ENCODE data around the gene DOK6.

DNA sequence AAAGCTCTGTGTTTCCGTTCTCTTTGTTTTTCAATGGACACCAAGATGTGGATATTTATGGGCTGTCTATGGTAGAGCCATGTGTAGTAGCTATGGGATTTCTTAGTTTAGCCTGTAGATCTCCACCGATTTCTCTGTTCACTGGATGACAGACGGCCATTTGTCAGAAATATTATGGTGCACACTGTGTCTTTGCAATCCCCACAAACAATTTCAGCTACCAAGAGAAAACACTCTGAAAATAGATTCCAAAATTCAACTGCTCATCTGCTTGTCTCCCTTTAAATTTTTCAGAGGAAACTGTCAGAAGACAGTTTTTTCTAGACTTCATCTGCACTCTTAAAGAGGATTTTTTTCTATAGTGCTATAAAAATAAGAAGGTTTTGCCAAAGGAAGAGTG lies 380.2 kb downstream of the DOK6 start:
- TF ChIP-seq NFYB (IDR thresholded peaks at IDR 0.05; ENCODE audit: insufficient read depth, low read depth, low read length) (no peak), LARP7 (IDR thresholded peaks at IDR 0.05) (no peak), NFIC (IDR thresholded peaks at IDR 0.05; ENCODE audit: low read depth, low read length) (no peak), CBFB (IDR thresholded peaks at IDR 0.05; ENCODE audit: low read depth) (no peak), TBL1XR1 (IDR thresholded peaks at IDR 0.05; ENCODE audit: low read depth, low read length) (no peak), CEBPB (IDR thresholded peaks at IDR 0.05; ENCODE audit: borderline replicate concordance in 1 of 2, low read depth in 2 of 2, low read length in 2 of 2) (no peak)
- TF ChIP-seq, protein P1, sequence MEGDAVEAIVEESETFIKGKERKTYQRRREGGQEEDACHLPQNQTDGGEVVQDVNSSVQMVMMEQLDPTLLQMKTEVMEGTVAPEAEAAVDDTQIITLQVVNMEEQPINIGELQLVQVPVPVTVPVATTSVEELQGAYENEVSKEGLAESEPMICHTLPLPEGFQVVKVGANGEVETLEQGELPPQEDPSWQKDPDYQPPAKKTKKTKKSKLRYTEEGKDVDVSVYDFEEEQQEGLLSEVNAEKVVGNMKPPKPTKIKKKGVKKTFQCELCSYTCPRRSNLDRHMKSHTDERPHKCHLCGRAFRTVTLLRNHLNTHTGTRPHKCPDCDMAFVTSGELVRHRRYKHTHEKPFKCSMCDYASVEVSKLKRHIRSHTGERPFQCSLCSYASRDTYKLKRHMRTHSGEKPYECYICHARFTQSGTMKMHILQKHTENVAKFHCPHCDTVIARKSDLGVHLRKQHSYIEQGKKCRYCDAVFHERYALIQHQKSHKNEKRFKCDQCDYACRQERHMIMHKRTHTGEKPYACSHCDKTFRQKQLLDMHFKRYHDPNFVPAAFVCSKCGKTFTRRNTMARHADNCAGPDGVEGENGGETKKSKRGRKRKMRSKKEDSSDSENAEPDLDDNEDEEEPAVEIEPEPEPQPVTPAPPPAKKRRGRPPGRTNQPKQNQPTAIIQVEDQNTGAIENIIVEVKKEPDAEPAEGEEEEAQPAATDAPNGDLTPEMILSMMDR (IDR thresholded peaks at IDR 0.05 in 2 of 3, conservative IDR thresholded peaks at IDR 0.05 in 1 of 3; ENCODE audit: control insufficient read depth in 2 of 3, extremely low read depth in 1 of 3, insufficient read depth in 1 of 3, low read depth in 3 of 3, low read length in 3 of 3) = no peak
- TF ChIP-seq, protein P2, sequence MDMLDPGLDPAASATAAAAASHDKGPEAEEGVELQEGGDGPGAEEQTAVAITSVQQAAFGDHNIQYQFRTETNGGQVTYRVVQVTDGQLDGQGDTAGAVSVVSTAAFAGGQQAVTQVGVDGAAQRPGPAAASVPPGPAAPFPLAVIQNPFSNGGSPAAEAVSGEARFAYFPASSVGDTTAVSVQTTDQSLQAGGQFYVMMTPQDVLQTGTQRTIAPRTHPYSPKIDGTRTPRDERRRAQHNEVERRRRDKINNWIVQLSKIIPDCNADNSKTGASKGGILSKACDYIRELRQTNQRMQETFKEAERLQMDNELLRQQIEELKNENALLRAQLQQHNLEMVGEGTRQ (IDR thresholded peaks at IDR 0.05; ENCODE audit: borderline replicate concordance, low read depth, low read length) = no peak
- TF ChIP-seq, protein P3, sequence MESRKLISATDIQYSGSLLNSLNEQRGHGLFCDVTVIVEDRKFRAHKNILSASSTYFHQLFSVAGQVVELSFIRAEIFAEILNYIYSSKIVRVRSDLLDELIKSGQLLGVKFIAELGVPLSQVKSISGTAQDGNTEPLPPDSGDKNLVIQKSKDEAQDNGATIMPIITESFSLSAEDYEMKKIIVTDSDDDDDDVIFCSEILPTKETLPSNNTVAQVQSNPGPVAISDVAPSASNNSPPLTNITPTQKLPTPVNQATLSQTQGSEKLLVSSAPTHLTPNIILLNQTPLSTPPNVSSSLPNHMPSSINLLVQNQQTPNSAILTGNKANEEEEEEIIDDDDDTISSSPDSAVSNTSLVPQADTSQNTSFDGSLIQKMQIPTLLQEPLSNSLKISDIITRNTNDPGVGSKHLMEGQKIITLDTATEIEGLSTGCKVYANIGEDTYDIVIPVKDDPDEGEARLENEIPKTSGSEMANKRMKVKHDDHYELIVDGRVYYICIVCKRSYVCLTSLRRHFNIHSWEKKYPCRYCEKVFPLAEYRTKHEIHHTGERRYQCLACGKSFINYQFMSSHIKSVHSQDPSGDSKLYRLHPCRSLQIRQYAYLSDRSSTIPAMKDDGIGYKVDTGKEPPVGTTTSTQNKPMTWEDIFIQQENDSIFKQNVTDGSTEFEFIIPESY (IDR thresholded peaks at IDR 0.05) = no peak
